Subcutaneous abdominal adipose tissue (tissue), 5 donors: ENCODE results near the gene KDM2B.
A peak's percentile ranks its signal among the peaks of the same experiment; 100 is the strongest.

Source experiments
- H3K27ac ChIP-seq: one replicate; pipeline ENCODE4 v1.7.0; 2013; ENCODE audit warnings: low read depth, mild to moderate bottlenecking, inconsistent platforms, low read length, moderate library complexity
- H3K27me3 ChIP-seq, 5 donors: one replicate each; pipeline ENCODE4 v1.7.0; 2013; ENCODE audit warnings: low read length in 5 of 5, inconsistent platforms in 1 of 5; ENCODE audit not compliant: control insufficient read depth in 5 of 5, insufficient read depth in 4 of 5
- H3K36me3 ChIP-seq, 5 donors: one replicate each; pipeline ENCODE4 v1.7.0; 2013; ENCODE audit warnings: low read length in 5 of 5; ENCODE audit not compliant: control insufficient read depth in 5 of 5, insufficient read depth in 5 of 5
- H3K4me1 ChIP-seq, 5 donors: one replicate each; pipeline ENCODE4 v1.7.0; 2013; ENCODE audit warnings: low read length in 5 of 5, mild to moderate bottlenecking in 3 of 5, moderate library complexity in 1 of 5; ENCODE audit not compliant: control insufficient read depth in 5 of 5, insufficient read depth in 5 of 5
- H3K4me3 ChIP-seq, 5 donors: one replicate each; pipeline ENCODE4 v1.7.0; 2013; ENCODE audit warnings: low read length in 5 of 5, low read depth in 1 of 5
- H3K9ac ChIP-seq, 5 donors: one replicate each; pipeline ENCODE4 v1.7.0; 2013; ENCODE audit warnings: low read length in 5 of 5, mild to moderate bottlenecking in 4 of 5, moderate library complexity in 3 of 5
- H3K9me3 ChIP-seq, 5 donors: one replicate each; pipeline ENCODE4 v1.7.0; 2013; ENCODE audit warnings: low read length in 5 of 5; ENCODE audit not compliant: control insufficient read depth in 5 of 5
- donor health status: healthy.
- donor health status: healthy.
- donor health status: healthy.
- donor health status: healthy.
- donor health status: healthy.

KDM2B gene

DNA sequence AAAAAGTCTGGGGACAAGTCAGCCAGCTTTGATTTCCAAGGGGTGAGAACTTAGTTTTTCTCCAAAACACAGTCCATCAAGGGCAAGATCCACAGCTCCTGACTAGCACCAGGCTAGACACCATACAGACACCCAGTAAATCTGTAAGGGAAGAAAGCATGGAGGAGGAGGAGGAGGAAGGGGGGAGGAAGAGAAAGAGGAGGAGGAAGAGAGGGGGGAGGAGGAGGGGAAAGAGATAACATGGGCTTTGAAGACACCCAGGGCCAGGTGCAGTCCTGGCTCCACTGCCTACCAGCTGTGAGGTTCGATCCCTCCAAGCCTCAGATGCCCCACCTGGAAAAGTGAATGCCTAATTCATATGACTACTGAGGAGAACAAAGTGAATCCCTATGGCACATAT lies 18.3 kb downstream of the KDM2B start:
- Histone ChIP-seq H3K4me3 (no peak overlapping the region), H3K9me3 (no peaks in the 10 kb centered on the region), H3K9ac (no peak overlapping the region), H3K27ac (no peak overlapping the region), H3K4me1 (peaks cover 0 to 8% (median 0%) of the 10 kb centered on the region in 5 donors), H3K27me3 (no peaks in the 10 kb centered on the region), H3K36me3 (peaks cover 0 to 6% (median 0%) of the 10 kb centered on the region in 5 donors)

DNA sequence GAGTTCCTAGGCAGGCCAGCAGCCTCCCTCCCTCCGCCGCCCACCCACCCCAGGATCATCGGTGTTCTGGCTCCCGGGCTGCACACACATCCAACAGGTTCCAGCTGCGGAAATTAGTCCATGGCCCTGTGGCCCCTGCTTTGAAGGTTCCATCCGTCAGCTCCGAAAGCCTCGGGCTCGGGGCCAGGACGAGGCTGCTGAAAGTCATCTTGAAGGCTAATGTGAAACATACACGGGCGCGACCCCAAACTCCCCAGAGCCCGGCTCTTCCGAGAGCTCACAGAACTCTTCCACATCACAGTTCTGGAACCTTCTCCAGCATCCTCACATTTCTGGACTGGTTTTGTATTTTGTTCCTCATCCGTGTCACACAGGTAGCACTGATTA lies 19.8 kb downstream of the KDM2B start:
- Histone ChIP-seq H3K27ac (no peak overlapping the region), H3K9ac (peak overlapping the region in 1 of 5 donors; percentile 9), H3K4me3 (no peak overlapping the region), H3K36me3 (peaks cover 0 to 6% (median 0%) of the 10 kb centered on the region in 5 donors), H3K4me1 (peaks cover 0 to 8% (median 0%) of the 10 kb centered on the region in 5 donors), H3K27me3 (no peaks in the 10 kb centered on the region), H3K9me3 (no peaks in the 10 kb centered on the region)

DNA sequence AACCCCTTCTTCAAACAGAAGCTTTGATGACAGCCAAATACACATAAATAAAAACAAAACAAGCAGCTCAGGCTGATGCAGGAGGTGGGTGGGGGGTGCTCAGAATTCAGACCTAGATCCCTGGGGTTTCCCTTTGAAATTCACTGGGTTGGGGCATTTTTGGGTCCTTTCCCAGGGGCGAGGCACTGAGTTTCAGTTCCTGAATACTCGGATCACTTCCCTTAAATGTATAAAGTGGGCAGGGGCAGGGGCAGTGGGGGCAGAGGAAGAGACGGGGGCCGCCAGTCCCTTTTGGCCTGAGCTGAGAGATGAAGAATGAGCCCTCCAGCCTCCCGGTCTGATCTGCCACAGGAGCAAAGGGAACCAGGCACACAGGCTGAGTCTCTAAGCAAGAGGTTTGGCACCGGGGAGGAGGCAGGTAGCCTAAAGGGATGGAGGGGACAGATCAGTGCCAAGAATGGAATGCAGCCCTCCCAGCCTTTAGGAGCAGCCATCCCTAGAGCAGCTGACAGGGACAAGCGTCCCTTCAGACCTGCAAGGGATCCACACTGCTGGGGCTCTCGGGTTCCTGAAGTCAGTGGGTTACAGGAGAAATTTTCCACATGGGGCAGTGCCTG lies 20.3 kb downstream of the KDM2B start:
- H3K4me3 ChIP-seq = no peak overlapping the region
- H3K27ac ChIP-seq = no peak overlapping the region
- no peaks in the 10 kb centered on the region for H3K27me3 ChIP-seq
- H3K4me1 ChIP-seq = peaks cover 0 to 8% (median 0%) of the 10 kb centered on the region in 5 donors
- H3K9ac ChIP-seq = peak overlapping the region in 1 of 5 donors; percentile 9
- peaks cover 0 to 6% (median 0%) of the 10 kb centered on the region in 5 donors for H3K36me3 ChIP-seq
- H3K9me3 ChIP-seq = no peaks in the 10 kb centered on the region

DNA sequence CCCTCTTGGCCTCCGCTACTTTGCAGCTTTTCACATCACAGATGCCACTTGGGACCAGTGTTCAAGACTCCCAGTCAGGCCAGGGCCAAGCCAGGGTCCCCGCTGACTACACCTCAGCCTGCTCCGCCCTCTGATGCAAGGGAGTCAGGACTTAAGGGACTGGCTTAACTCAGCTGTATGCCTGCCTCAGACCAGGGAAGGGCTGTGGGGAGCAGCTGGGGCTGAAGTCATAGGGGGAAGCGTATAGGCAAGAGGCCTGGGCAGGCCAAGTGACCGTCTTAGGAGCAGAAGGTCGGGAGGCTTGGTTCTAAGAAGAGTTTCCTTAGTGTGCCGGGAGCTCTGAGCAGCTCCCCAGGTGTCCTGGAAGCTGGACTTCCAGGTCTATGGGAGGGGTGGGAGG lies 21.9 kb downstream of the KDM2B start:
- H3K4me1 ChIP-seq = peaks cover 0 to 8% (median 0%) of the 10 kb centered on the region in 5 donors
- H3K9ac ChIP-seq = no peak overlapping the region
- H3K27ac ChIP-seq = no peak overlapping the region
- H3K36me3 ChIP-seq = peaks cover 0 to 6% (median 0%) of the 10 kb centered on the region in 5 donors
- H3K27me3 ChIP-seq = no peaks in the 10 kb centered on the region
- no peak overlapping the region for H3K4me3 ChIP-seq
- no peaks in the 10 kb centered on the region for H3K9me3 ChIP-seq

DNA sequence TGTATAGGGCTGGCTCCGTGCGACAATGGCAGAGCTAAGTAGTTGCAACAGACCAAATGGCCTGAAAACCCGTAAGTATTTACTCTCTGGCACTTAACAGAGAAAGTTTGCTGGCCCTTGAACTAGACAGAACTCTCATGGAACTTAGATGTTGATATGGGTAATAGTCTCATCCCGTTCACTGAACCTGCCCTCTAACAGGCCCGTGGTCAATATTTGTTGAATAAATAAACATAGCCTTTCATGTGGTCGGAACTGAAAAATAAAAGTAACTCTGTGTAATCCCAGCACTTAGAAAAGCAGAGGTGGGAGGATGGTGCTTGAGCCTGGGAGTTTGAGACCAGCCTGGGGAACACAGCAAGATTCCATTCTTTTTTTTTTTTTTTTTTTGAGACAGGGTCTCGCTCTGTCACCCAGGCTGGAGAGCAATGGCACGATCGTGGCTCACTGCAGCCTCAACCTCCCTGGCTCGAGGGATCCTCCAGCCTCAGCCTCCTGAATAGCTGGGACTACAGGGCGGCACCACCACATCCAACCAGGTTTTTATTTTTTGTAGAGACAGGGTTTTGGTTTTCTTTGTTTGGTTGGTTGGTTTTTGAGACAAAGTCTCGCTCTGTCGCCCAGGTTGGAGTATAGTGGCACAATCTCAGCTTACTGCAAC lies 29.7 kb downstream of the KDM2B start:
- H3K9ac ChIP-seq = no peak overlapping the region
- H3K27ac ChIP-seq = no peak overlapping the region

DNA sequence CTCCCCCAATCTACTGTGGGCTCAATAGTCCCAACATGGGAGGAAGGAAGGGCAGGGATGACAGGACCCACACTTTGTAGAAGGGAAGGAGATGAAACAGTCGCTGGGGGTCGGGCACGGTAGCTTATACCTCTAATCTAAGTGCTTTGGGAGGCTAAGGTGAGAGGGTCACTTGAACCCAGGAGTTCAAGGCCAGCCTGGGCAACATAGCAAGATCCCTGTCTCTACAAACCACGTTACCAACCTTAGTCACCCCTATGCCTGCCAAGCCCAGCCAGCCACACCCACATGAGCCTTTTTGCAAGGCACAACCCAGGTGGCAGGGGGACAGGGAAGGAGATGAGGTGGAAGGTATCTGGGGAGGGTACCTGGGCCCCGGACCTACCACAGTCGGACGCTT lies 31.7 kb downstream of the KDM2B start:
- Histone ChIP-seq H3K9me3 (no peaks in the 10 kb centered on the region), H3K27me3 (no peaks in the 10 kb centered on the region), H3K4me3 (no peak overlapping the region), H3K4me1 (peaks cover 0 to 3% (median 0%) of the 10 kb centered on the region in 5 donors), H3K9ac (no peak overlapping the region), H3K27ac (no peak overlapping the region), H3K36me3 (peaks cover 0 to 26% (median 8%) of the 10 kb centered on the region in 5 donors)

More for the DNA sequence above, 29.7 kb downstream of the KDM2B start:
- H3K4me3 ChIP-seq = no peak overlapping the region
- H3K4me1 ChIP-seq = peaks cover 0 to 3% (median 0%) of the 10 kb centered on the region in 5 donors
- H3K9me3 ChIP-seq = no peaks in the 10 kb centered on the region
- H3K27me3 ChIP-seq = no peaks in the 10 kb centered on the region
- H3K36me3 ChIP-seq = peaks cover 0 to 26% (median 8%) of the 10 kb centered on the region in 5 donors

DNA sequence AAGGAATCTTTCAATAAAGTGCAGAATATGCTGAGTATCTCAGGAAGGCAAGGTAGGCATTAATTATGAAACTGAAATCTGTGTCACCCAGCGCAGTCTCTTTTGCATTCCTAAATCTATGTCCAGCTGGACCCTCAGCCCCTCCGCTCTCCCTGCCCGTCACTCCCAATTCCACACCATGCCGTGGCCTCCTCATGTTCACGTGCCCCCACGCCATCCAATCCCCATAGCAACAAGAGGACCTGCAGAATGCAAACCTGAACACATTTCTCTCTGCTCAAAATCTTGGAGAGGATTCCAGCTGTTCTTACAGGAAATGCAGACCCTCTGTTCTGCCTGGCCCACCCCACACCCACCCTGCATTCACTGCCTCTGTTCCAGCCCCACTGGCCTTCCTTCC lies 35.3 kb downstream of the KDM2B start:
- no peak overlapping the region for H3K4me3 ChIP-seq
- no peak overlapping the region for H3K27ac ChIP-seq
- no peaks in the 10 kb centered on the region for H3K27me3 ChIP-seq
- H3K36me3 ChIP-seq = peaks cover 0 to 26% (median 8%) of the 10 kb centered on the region in 5 donors
- no peaks in the 10 kb centered on the region for H3K9me3 ChIP-seq
- H3K9ac ChIP-seq = no peak overlapping the region
- H3K4me1 ChIP-seq = peaks cover 0 to 3% (median 0%) of the 10 kb centered on the region in 5 donors

DNA sequence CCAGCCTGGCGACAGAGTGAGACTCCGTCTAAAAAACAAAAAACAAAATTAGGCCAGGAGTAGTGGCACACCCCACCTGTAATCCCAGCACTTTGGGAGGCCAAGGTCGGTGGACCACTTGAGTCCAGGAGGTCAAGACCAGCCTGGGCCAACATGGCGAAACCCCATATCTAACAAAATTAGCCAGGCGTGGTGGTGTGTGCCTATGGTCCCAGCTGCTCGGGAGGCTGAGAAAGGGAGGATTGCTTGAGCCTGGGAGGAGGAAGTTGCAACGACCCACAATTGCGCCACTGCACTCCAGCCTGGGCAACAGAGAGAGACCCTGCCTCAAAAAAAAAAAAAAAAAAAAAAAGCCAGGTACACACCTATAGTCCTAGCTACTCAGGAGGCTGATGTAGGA lies 37.0 kb downstream of the KDM2B start:
- Histone ChIP-seq H3K9ac (no peak overlapping the region), H3K4me3 (no peak overlapping the region), H3K36me3 (peaks cover 0 to 19% (median 7%) of the 10 kb centered on the region in 5 donors), H3K27me3 (no peaks in the 10 kb centered on the region), H3K4me1 (peaks cover 0 to 4% (median 0%) of the 10 kb centered on the region in 5 donors), H3K27ac (no peak overlapping the region), H3K9me3 (no peaks in the 10 kb centered on the region)

DNA sequence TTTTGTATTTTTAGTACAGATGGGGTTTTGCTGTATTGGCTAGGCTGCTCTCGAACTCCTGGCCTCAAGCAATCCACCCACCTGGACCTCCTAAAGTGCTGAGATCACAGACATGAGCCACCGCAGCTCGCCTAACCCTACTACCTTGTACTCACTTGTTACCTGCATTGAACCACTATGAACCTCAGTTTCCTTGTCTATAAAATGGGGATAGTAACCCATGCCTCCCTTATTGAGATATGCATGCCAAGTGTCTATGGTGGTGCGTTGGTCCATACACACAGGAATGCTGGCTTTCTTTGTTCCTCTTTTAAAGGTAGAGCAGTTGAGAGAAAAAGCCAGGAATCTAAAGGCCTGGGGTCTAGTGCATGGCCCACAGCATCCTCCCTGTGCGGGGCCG lies 40.9 kb downstream of the KDM2B start:
- H3K27me3 ChIP-seq = no peaks in the 10 kb centered on the region
- no peak overlapping the region for H3K4me3 ChIP-seq
- no peak overlapping the region for H3K9ac ChIP-seq
- H3K36me3 ChIP-seq = no peaks in the 10 kb centered on the region
- no peaks in the 10 kb centered on the region for H3K9me3 ChIP-seq
- peaks cover 0 to 38% (median 28%) of the 10 kb centered on the region in 5 donors for H3K4me1 ChIP-seq
- no peak overlapping the region for H3K27ac ChIP-seq

DNA sequence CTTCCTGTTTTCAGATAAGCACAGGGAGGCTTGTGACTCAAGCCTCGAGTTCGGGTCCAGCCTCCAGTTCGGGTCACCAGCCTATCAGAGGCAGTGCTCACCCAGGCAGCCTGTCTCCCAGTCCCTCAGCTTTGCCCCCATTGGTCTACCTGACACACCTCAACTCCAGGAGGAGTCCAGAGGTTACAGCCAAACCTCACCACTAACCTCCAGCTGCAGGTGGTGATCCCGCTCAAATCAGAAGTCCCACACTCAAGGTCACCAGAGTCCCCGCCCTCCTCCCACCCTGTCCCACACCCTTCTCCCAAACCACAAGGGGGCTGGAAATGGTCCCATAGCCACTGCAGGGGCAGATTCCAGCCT lies 42.1 kb downstream of the KDM2B start:
- no peak overlapping the region for H3K27ac ChIP-seq
- no peaks in the 10 kb centered on the region for H3K27me3 ChIP-seq
- peaks cover 0 to under 1% (median under 1%) of the 10 kb centered on the region in 5 donors for H3K36me3 ChIP-seq
- peaks cover 0 to 38% (median 28%) of the 10 kb centered on the region in 5 donors for H3K4me1 ChIP-seq
- no peak overlapping the region for H3K9ac ChIP-seq
- H3K9me3 ChIP-seq = no peaks in the 10 kb centered on the region
- H3K4me3 ChIP-seq = peak overlapping the region in 1 of 5 donors; percentile 75
